Measurements from ENCODE around the gene PGRMC1.
"Not testable (repeated sequence)": the region's sequence is repeated elsewhere in the genome, so short reads cannot be mapped to it uniquely, and the experiment has no call there.

Gene PGRMC1

DNA sequence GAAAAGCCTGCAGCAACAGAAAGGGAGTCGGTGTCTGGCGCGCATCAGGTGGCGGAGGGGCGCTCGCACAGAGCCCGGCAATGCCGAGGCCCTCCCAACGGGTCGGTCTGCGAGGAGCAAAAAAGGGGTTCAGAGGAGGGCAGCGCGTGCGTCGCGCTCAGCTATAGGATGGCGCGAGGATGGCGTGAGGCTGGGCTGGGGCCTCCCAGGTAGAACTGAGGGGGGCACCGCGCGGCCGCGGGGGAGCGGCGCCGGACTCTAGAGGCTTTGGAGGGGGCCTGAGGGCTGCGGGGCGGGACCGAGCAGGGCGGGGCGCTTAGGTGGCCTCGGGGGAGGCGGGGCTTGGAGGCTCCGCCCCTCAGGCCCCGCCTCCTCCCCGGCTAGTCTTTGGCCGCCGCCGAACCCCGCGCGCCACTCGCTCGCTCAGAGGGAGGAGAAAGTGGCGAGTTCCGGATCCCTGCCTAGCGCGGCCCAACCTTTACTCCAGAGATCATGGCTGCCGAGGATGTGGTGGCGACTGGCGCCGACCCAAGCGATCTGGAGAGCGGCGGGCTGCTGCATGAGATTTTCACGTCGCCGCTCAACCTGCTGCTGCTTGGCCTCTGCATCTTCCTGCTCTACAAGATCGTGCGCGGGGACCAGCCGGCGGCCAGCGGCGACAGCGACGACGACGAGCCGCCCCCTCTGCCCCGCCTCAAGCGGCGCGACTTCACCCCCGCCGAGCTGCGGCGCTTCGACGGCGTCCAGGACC lies at the start of gene PGRMC1:
Gene PGRMC1, plus strand, starts transcription at position 414 of the 751 bp plus-strand sequence. Its CDS starts 79 bp downstream, at position 493.
- peak; percentile 87 for DNase-seq

DNA sequence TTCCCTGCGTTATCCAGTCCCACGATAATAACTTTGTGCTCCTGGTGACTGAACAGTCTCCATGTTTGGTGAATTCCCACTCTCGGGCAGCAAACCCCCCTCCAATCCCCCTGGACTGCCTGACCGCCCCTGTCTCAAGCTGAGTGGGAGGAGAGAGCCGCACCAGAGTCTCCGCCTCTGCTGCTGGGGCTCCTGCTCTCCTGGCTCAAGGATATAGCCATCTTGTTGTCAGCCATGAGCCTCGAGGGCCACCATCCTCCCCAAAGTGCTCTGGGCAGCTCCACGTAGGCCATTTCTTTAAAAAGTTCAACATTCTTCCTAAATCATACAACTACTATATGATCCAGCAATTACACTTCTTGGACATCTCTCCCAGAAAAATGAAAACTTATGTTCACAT lies 49.3 kb upstream of the PGRMC1 start:
- DNase-seq, result no peak

GRCh38 chrX:119187298-119187697 lies 48.8 kb upstream of the PGRMC1 start:
- peak; percentile 72 for DNase-seq

DNA sequence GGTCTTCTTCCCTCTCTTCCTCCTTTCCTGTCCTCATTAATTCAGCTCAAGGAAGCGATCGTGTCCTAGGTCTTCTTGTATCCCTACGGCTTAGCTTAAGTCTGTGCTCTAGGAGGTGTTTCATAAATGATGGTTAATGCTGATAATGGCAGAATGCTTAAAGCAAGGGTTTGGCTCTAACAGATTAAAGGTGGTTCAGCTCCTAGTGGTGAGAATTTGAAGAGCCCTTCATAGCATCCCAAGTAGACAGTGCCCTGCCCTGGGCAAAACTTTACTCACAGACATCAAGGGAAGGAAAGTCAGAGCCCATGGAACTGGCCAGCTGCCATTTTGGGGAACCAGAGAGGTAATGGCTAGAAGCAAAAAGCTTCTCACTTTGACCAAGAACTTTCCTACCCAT lies 47.0 kb upstream of the PGRMC1 start:
- no peak for DNase-seq

GRCh38 chrX:119189595-119189994 lies 46.5 kb upstream of the PGRMC1 start:
- DNase-seq, result no peak

GRCh38 chrX:119190091-119190681 lies 45.9 kb upstream of the PGRMC1 start:
- no peak for DNase-seq

- no peak for DNase-seq
Measured at GRCh38 chrX:119190831-119191230, 45.3 kb upstream of the PGRMC1 start.

DNA sequence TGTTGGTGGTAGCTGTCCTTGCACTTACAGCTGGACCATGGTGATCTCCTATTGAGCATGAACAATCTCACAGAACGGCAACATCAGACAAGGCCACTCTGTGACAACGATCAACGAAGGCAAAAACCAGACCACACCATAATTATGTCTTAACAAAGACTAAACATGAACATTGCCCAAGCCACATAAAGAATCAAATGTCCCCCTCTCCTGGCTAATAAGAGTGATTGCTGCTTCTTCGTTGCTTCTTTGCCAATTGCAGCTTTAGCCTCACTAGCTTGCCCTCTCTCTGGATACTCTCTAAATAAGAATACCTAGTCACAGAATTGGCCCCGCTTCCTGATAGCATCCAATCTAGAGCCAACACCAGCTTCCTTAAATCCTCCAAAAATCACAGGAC lies 41.5 kb upstream of the PGRMC1 start:
- peak; percentile 44 for DNase-seq

GRCh38 chrX:119201570-119201969 lies 34.5 kb upstream of the PGRMC1 start:
- no peak for DNase-seq

DNA sequence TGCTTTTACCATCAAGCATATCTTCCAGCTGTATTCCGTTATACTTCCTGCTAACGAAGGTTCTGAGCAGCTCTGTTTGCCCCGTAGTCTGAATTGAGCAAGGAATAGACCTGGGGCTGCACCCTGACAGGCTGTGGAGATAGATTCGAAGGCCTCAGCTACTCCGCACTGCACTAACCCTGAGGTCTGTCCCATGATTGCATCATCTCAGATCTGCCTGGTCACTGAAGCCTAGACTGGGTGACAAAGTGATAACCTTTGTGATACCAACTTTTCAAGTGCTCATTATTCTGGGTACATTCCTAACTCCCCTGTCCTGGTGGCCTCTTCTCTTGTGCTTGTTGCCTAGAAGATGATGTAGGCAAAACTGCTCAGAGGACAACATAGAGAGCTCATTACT lies 29.9 kb upstream of the PGRMC1 start:
- DNase-seq, result peak; percentile 81

DNA sequence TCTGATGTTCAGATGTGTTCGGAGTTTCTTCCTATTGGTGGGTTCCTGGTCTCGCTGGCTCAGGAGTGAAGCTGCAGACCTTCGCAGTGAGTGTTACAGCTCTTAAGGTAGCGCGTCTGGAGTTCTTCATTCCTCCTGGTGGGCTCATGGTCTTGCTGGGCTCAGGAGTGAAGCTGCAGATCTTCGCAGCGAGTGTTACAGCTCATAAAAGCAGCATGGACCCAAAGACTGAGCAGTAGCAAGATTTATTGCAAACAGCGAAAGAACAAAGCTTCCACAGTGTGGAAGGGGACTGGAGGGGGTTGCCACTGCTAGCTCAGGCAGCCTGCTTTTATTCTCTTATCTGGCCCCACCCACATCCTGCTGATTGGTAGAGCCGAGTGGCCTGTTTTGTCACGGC lies 28.6 kb upstream of the PGRMC1 start:
- not testable (repeated sequence) for DNase-seq

DNA sequence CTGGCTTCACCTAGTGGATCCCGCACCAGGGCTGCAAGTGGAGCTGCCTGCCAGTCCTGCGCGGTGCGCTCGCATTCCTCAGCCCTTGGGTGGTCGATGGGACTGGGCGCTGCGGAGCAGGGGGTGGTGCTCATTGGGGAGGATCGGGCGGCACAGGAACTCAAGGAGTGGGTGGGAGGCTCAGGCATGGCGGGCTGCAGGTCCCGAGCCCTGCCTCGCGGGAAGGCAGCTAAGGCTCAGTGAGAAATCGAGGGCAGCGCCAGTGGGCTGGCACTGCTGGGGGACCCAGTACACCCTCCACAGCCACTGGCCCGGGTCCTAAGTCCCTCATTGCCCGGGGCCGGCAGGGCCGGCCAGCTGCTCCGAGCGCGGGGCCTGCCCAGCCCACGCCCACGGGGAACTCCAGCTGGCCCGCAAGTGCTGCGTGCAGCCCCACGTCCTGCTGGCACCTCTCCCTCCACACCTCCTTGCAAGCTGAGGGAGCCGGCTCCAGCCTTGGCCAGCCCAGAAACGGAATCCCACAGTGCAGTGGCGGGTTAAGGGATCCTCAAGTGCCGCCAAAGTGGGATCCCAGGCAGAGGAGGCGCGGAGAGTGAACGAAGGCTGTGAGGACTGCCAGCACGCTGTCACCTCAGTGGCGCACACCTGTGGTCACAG lies 27.6 kb upstream of the PGRMC1 start:
- DNase-seq, result no peak

DNA sequence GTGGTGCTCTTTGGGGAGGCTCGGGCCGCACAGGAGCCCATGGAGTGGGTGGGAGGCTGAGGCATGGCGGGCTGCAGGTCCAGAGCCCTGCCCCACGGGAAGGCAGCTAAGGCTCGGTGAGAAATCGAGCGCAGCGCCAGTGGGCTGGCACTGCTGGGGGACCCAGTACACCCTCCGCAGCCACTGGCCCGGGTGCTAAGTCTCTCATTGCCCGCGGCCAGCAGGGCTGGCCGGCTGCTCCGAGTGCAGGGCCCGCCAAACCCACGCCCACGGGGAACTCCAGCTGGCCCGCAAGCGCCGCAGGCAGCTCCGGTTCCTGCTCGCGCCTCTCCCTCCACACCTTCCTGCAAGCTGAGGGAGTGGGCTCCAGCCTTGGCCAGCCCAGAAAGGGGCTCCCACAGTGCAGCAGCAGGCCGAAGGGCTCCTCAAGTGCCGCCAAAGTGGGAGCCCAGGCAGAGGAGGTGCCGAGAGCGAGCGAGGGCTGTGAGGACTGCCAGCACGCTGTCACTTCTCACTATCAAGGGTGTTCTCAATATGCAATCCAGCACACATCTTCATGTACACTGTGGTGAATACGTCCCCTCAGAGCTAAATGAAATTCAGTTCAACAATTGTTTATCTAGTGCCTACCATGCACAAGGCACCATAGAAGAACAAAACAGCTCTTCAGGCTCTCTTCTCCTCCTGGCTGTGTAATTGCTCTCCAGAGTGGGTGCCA lies 25.0 kb upstream of the PGRMC1 start:
- not testable (repeated sequence) for DNase-seq

DNA sequence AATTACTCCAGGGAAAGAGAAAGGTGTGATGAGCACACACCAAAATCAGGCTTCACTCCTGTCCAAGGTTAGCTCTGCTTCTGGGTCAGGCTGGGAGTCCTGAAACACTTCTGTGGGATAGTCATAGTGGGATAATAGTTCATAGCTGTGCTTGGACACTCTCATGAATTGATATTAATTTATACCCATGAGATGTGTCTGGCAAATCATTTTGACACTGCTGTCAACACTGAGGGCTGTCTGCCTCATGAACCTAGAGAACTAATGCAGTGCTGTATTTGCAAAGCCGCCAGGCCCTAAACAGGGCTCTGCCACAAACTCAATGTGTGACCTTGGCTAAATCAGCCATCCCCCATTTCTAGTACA lies 24.5 kb upstream of the PGRMC1 start:
- DNase-seq, result no peak

DNA sequence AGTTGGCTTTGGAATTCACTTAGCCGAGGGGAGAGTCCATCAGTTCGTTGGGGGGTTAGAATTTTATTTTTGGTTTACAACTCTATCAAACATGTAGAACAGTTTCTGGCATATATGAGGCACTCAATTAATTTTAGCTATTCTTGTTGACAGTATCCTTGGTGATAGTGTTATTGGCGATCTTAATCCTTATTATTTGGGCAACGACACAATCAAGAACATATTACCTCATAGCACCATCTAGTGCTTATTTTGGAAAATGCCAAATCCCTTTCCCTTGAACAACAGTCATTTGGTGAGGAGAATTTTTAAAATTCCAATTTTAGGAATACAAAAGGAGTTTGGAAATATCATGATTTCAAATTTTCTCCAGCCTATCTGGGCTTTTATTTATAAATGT lies 17.9 kb upstream of the PGRMC1 start:
- peak; percentile 42 for DNase-seq

- no peak for DNase-seq
Measured at GRCh38 chrX:119222932-119223331, 13.2 kb upstream of the PGRMC1 start.

DNA sequence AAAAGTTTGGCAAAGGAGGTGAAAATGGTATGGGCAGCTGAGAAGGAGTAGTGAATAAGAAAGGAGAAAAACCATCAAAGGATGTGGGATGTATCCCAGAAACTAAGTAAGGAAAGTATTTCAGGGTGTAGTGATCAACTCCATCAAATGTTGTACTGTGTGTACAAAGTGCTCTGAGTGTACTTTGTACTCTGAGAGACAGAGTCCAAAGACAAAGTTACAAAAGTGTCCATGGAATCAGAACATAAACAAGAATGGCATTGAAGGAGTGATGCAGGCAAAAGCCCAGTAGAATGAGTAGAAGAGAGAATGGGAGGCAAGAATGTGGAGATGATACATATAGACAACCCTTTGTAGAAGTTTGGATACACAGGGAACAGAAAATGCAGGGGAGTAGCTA lies 12.3 kb upstream of the PGRMC1 start:
- no peak for DNase-seq

DNA sequence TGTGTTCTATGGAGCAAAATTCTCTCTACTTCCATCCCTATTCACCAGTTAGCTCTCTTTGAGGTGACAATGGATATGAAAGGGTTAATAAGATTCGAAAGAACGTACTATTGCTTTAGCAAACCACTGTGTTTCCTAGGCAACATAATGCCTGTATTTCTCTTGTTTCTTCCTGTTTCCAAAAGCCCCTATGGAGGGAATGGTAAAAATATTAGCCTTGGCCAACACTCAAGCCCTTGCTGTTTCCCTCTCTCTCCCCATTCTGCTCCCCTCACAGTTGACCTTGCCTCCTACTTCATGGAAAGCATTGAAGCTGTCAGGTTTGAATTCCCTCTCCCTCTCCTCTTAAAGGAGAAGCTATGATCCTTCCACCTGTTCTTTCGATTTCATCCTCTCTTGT lies 9.6 kb upstream of the PGRMC1 start:
- DNase-seq, result peak; percentile 3

GRCh38 chrX:119228512-119229252 lies 7.4 kb upstream of the PGRMC1 start:
- DNase-seq, result no peak

- no peak for DNase-seq
Measured at GRCh38 chrX:119229253-119229615, 6.9 kb upstream of the PGRMC1 start.

- no peak for DNase-seq
Measured at GRCh38 chrX:119230850-119231249, 5.2 kb upstream of the PGRMC1 start.

DNA sequence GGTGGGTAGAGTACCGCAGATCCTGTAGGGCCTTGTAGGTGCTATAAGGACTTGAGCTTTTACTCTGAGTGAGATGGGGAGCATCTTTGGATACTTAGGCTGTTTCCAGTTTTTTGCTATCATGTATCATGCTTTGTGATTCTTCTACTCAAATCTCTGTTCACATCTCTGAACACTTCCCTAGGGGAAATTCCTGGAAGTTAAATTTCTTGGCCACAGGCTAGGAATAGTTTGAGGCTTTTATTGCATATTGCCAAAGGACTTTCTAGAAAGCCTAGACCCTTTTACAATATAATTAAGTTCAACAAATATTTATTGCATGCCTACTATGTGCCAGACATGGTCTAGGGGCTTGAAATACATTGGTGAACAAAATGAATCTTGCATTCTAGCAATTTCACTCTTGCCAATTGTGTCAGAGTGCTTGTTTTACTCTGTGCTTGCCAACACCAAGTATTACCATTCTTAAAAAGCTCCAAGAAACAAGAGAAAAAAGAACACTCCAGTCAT lies 4.1 kb upstream of the PGRMC1 start:
- DNase-seq, result no peak

DNA sequence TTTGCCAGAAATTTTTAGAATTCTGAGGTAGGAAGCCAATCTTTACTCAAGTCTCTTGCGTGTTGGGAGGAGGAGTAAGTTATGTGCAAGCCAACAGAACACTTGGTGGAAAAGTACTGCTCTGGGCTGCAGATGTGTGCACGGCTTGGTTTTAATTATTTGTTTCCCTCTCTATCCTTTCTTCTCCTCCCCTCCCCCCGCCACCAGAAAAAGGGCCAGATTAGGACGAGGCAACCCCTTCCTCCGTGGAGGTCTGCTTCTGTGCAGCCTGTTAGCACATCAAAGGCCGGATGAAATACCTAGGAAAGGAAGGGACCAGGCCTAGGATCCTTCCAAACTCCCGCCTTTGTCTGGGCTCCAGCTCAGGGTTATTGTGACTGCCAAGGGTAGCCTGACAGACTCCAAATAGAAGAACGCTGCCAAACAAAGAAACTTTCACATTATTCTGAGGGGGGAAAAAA lies 1.0 kb upstream of the PGRMC1 start:
- no peak for DNase-seq

Measured in OCI-M1 (cell line).